OCI-LY1 (cell line): ENCODE results near the gene PDK2.

Source experiments
- EZH2 ChIP-seq: fragments of 200-600 bp; sonication (generic), shearing (Covaris generic); IDR thresholded peaks from 2 replicates; pipeline ENCODE4 v1.8.0; 2017; ENCODE audit warnings: borderline replicate concordance, mixed run types, mild to moderate bottlenecking, antibody characterized with exemption, low read length, moderate library complexity, mixed read lengths
- TF ChIP-seq, protein P1 (sequence below): fragments of 200-600 bp; sonication (generic), shearing (Covaris generic); IDR thresholded peaks from 2 replicates; pipeline ENCODE4 v1.5.1; 2017; ENCODE audit warnings: mild to moderate bottlenecking, antibody characterized with exemption, low read length, moderate library complexity, mixed read lengths

DNA sequence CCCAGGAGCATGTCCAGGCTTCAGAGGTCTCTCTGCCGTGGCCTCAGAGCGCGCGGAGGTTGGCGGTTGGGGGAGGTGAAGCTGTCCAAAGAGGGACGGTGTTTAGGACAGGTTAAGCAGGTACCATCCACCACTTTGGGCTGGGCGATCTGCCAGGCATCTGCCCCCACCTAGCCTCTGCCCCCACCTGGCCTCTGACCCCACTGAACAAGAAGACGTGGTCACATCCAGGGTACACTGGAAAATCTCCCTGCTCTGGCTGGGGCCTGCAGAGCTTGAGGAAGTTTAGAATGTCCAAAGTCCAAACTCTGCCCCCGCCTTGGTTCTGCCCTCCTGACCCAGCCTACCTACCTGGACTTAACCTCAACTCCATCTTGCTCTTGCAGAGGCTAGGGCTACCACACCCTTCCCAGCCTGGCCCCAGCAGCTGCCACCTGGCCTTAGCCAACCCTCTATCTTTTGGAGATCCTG is 37.6 kb upstream of the PDK2 start:
- TF ChIP-seq EZH2, result no peak
- TF ChIP-seq, protein P1, sequence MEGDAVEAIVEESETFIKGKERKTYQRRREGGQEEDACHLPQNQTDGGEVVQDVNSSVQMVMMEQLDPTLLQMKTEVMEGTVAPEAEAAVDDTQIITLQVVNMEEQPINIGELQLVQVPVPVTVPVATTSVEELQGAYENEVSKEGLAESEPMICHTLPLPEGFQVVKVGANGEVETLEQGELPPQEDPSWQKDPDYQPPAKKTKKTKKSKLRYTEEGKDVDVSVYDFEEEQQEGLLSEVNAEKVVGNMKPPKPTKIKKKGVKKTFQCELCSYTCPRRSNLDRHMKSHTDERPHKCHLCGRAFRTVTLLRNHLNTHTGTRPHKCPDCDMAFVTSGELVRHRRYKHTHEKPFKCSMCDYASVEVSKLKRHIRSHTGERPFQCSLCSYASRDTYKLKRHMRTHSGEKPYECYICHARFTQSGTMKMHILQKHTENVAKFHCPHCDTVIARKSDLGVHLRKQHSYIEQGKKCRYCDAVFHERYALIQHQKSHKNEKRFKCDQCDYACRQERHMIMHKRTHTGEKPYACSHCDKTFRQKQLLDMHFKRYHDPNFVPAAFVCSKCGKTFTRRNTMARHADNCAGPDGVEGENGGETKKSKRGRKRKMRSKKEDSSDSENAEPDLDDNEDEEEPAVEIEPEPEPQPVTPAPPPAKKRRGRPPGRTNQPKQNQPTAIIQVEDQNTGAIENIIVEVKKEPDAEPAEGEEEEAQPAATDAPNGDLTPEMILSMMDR, result no peak
